Hematopoietic multipotent progenitor cell treated with erythropoietin and hydrocortisone succinate and interleukin-3 and kit ligand, for 6 days (in vitro differentiated cells): Measurements from ENCODE around the gene PCDHGB4.
"Not testable (repeated sequence)": the region's sequence is repeated elsewhere in the genome, so short reads cannot be mapped to it uniquely, and the experiment has no call there.

Experiments
- DNase-seq: peaks from one replicate; pipeline ENCODE4 v3.0.0-alpha.2; 2015

The PCDHGB4 gene

DNA sequence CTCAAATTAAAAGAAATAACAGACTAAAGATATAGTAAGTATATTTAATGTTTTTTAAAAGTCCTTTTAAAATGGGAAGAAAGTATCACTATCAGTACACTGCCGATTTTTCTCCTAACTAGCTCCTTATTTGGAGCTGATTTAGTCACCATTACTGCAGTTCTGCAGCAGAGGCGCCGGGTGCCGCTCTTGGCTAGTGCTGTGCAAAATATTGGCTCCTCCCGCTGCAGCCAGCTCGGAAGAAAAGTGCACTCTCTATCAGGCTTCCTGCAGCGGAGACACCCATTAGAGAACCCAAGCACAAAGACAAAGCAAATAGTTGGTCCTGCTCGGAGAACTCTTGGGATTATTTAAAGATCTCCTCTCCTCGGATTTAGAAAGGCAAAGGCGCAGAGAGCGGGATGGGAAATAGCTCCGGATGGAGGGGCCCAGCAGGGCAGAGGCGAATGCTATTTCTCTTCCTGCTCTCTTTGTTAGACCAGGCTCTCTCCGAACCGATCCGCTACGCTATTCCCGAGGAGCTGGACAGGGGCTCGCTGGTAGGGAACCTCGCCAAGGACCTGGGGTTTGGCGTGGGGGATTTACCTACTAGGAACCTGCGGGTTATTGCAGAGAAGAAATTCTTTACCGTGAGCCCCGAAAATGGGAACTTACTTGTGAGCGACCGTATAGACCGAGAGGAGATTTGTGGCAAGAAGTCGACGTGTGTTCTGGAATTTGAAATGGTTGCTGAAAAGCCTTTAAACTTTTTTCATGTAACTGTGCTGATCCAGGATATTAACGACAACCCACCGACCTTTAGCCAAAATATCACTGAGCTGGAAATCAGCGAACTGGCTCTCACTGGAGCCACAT lies 17.3 kb upstream of the PCDHGB4 start, which contains the start of gene PCDHGB3:
TSS of gene PCDHGB3 (plus strand) at position 249 of the 855 bp plus-strand sequence. CDS start at position 402, 153 bp downstream.
- peak; percentile 35 for DNase-seq

DNA sequence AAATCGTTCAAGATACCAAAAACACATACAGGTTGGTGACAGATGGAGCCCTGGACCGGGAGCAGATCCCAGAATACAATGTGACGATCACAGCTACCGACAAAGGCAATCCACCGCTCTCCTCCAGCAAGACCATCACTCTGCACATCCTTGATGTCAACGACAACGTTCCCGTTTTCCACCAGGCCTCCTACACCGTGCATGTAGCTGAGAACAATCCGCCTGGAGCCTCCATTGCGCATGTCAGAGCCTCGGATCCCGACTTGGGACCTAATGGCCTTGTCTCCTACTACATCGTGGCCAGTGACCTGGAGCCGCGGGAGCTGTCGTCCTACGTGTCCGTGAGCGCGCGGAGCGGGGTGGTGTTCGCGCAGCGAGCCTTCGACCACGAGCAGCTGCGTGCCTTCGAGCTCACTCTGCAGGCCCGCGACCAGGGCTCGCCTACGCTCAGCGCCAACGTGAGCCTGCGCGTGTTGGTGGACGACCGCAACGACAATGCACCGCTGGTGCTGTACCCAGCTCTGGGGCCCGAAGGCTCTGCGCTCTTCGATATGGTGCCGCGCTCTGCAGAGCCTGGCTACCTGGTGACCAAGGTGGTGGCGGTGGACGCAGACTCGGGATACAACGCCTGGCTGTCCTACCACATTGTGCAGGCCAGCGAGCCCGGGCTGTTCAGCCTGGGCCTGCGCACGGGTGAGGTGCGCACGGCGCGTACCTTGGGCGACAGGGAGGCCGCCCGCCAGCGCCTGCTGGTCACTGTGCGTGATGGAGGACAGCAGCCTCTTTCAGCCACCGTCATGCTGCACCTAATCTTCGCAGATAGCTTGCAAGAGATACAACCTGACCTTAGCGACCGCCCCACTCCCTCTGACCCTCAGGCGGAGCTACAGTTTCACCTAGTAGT lies 15.7 kb upstream of the PCDHGB4 start:
- DNase-seq: no peak

DNA sequence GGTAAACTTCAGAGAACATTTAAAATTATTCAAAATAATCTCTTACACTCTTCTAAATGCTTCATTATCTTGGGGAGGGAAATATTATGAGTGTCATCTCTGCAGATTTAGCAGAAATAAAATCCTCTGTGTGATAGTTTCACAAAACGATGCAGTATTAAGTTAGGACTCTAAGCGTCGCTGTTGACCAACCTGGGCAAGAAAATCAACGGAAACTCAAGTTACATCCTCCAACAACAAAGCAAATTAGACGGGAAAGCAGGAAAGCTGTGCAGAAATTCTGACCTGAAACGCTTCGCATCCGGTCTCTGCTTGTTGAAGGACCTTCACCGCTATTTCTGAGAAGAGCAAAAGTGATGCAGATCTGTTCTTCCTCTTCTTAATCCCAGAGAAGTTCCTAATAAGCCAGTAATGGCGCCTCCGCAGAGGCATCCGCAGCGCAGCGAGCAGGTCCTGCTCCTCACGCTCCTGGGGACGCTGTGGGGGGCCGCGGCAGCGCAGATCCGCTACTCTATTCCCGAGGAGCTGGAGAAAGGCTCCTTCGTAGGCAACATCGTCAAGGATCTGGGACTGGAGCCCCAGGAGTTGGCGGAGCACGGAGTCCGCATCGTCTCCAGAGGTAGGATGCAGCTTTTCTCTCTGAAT lies 13.7 kb upstream of the PCDHGB4 start, which contains the start of gene PCDHGA6:
TSS of gene PCDHGA6 (plus strand) at position 219 of the 645 bp plus-strand sequence. CDS start at position 412, 193 bp downstream.
- no peak for DNase-seq

DNA sequence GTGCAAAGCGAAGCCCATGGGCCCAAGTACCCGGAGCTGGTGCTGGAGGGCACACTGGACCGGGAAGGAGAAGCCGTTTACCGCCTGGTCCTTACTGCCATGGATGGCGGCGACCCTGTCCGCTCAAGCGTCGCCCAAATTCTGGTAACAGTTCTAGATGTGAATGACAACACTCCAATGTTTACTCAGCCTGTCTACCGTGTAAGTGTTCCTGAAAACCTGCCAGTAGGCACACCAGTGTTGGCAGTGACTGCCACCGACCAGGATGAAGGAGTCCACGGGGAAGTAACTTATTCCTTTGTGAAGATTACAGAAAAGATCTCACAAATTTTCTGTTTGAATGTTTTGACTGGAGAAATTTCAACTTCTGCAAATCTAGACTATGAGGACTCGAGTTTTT lies 12.9 kb upstream of the PCDHGB4 start:
- no peak for DNase-seq

DNA sequence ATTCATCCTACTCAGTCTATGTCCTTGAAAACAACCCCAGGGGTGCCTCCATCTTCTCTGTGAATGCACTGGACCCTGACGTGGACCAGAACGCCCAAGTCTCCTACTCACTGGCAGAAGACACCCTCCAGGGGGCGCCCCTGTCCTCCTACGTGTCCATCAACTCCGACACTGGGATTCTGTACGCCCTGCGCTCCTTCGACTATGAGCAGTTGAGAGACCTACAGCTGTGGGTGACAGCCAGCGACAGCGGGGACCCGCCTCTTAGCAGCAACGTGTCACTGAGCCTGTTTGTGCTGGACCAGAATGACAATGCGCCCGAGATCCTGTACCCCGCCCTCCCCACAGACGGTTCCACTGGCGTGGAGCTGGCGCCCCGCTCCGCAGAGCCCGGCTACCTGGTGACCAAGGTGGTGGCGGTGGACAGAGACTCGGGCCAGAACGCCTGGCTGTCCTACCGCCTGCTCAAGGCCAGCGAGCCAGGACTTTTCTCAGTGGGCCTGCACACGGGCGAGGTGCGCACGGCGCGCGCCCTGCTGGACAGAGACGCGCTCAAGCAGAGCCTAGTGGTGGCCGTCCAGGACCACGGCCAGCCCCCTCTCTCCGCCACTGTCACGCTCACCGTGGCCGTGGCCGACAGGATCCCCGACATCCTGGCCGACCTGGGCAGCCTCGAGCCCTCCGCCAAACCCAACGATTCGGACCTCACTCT lies 11.9 kb upstream of the PCDHGB4 start:
- not testable (repeated sequence) for DNase-seq

DNA sequence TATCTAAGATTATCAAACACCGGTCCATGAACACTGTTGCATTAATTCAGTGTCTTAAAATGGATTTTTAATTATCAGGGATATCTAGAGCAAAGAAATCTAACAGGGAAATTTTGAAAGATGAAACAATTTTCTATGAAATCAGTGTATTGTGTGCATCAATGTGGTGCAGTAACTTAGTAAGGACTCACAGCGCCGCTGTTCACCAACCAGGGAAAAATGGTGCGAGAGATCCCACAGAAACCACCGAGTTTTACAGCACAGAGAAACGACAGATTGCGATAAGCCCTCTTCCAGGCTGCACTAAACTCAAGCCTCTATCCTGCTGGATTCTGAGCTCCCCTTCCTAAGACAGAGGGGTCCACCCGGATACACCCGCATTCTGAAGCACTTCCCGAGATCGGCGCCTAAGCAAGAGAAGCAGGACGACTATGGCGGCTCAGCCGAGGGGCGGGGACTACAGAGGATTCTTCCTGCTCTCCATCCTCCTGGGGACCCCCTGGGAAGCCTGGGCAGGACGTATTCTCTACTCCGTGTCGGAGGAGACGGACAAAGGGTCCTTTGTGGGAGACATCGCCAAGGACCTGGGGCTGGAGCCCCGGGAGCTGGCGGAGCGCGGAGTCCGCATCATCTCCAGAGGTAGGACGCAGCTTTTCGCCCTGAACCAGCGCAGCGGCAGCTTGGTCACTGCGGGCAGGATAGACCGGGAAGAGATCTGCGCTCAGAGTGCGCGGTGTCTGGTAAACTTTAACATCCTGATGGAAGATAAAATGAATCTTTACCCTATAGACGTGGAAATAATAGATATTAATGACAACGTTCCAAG lies 4.8 kb upstream of the PCDHGB4 start, which contains the start of gene PCDHGA7:
TSS of gene PCDHGA7 (plus strand) at position 274 of the 826 bp plus-strand sequence. CDS start at position 432, 158 bp downstream.
- DNase-seq: peak; percentile 12

DNA sequence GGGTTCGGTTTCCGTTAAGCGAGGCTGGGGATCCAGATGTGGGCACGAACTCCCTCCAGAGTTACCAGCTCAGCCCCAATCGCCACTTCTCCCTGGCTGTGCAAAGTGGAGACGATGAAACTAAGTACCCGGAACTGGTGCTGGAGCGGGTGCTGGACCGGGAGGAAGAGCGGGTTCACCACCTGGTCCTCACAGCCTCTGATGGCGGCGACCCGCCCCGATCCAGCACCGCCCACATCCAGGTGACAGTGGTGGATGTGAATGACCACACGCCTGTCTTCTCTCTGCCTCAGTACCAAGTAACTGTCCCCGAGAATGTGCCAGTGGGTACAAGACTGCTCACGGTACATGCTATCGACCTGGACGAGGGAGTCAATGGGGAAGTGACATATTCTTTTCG lies 4.2 kb upstream of the PCDHGB4 start:
- no peak for DNase-seq

DNA sequence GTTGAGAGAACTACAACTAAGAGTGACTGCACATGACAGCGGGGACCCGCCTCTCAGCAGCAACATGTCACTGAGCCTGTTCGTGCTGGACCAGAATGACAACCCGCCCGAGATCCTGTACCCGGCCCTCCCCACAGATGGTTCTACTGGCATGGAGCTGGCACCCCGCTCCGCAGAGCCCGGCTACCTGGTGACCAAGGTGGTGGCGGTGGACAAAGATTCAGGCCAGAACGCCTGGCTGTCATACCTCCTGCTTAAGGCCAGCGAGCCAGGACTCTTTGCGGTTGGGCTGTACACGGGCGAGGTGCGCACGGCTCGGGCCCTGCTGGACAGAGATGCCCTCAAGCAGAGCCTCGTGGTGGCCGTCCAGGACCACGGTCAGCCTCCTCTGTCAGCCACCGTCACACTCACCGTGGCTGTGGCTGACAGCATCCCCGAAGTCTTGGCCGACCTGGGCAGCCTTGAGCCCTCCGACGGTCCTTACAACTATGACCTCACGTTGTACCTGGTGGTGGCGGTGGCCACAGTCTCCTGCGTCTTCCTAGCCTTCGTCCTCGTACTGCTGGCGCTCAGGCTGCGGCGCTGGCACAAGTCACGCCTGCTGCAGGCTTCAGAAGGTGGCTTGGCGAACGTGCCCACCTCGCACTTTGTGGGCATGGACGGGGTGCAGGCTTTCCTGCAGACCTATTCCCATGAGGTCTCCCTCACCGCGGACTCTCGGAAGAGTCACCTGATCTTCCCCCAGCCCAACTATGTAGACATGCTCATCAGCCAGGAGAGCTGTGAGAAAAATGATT lies 2.8 kb upstream of the PCDHGB4 start:
- no peak for DNase-seq

DNA sequence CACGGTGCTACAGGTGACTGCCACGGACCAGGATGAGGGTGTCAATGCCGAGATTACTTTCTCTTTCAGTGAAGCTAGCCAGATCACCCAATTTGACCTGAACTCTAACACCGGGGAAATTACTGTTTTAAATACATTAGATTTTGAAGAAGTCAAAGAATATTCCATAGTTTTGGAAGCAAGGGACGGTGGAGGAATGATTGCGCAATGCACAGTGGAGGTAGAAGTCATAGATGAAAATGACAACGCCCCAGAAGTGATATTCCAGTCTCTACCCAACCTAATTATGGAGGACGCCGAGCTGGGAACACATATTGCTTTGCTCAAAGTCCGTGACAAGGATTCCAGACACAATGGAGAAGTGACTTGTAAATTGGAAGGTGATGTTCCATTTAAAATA lies 1.2 kb downstream of the PCDHGB4 start:
- DNase-seq: no peak

DNA sequence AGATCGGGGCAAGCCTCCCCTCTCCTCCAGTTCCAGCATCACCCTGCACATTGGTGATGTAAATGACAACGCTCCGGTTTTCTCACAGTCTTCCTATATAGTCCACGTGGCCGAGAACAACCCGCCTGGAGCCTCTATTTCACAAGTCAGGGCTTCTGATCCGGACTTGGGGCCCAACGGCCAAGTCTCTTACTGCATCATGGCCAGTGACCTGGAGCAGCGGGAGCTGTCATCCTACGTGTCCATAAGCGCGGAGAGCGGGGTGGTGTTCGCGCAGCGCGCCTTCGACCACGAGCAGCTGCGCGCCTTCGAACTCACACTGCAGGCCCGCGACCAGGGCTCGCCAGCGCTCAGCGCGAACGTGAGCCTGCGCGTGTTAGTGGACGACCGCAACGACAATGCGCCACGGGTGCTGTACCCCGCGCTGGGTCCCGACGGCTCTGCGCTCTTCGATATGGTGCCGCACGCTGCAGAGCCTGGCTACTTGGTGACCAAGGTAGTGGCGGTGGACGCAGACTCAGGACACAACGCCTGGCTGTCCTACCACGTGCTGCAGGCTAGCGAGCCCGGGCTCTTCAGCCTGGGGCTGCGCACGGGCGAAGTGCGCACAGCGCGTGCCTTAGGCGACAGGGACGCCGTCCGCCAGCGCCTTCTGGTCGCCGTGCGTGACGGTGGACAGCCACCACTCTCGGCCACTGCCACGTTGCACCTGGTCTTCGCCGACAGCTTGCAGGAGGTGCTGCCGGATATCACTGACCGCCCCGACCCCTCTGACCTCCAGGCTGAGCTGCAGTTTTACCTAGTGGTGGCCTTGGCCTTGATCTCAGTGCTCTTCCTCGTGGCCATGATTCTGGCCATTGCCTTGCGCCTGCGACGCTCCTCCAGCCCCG lies 1.9 kb downstream of the PCDHGB4 start:
- no peak for DNase-seq

DNA sequence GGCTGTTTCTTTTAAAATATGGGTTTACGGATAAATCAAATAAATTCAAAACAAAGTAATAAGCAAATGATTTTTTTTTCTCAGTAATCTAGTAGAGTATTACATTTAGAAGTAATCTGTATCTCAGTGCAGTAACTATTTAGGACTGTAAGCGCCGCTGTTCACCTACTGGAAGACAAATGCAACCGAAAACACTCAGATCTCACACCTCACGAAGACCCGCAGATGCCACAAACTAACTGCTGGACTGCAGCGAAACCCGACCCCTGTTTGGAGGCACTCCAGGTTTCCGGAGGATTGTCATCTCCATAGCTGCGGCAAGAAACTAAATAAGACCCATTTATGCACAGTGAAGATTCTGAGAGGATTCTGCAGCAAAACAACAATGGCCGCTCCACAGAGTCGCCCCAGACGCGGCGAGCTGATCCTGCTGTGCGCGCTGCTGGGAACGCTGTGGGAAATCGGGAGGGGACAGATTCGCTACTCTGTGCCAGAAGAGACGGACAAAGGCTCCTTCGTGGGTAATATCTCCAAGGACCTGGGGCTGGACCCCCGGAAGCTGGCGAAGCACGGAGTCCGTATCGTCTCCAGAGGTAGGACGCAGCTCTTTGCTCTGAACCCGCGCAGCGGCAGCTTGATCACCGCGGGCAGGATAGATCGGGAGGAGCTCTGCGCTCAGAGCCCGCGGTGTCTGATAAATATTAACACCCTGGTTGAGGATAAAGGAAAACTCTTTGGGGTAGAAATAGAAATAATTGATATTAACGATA lies 5.1 kb downstream of the PCDHGB4 start, which contains the start of gene PCDHGA8:
TSS of gene PCDHGA8 (plus strand) at position 205 of the 770 bp plus-strand sequence. CDS start at position 386, 181 bp downstream.
- no peak for DNase-seq

DNA sequence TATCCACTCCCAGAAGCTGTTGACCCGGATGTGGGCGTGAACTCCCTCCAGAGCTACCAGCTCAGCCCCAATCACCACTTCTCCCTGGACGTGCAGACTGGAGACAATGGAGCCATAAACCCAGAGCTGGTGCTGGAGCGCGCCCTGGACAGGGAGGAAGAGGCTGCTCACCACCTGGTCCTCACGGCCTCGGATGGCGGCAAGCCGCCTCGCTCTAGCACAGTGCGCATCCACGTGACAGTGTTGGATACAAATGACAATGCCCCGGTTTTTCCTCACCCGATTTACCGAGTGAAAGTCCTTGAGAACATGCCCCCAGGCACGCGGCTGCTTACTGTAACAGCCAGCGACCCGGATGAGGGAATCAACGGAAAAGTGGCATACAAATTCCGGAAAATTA lies 5.8 kb downstream of the PCDHGB4 start:
- DNase-seq: no peak

DNA sequence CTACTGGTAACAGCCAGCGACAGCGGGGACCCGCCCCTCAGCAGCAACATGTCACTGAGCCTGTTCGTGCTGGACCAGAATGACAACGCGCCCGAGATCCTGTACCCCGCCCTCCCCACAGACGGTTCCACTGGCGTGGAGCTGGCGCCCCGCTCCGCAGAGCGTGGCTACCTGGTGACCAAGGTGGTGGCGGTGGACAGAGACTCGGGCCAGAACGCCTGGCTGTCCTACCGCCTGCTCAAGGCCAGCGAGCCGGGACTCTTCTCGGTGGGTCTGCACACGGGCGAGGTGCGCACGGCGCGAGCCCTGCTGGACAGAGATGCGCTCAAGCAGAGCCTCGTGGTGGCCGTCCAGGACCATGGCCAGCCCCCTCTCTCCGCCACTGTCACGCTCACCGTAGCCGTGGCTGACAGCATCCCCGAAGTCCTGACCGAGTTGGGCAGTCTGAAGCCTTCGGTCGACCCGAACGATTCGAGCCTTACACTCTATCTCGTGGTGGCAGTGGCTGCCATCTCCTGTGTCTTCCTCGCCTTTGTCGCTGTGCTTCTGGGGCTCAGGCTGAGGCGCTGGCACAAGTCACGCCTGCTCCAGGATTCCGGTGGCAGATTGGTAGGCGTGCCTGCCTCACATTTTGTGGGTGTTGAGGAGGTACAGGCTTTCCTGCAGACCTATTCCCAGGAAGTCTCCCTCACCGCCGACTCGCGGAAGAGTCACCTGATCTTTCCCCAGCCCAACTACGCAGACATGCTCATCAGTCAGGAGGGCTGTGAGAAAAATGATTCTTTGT lies 7.1 kb downstream of the PCDHGB4 start:
- not testable (repeated sequence) for DNase-seq

DNA sequence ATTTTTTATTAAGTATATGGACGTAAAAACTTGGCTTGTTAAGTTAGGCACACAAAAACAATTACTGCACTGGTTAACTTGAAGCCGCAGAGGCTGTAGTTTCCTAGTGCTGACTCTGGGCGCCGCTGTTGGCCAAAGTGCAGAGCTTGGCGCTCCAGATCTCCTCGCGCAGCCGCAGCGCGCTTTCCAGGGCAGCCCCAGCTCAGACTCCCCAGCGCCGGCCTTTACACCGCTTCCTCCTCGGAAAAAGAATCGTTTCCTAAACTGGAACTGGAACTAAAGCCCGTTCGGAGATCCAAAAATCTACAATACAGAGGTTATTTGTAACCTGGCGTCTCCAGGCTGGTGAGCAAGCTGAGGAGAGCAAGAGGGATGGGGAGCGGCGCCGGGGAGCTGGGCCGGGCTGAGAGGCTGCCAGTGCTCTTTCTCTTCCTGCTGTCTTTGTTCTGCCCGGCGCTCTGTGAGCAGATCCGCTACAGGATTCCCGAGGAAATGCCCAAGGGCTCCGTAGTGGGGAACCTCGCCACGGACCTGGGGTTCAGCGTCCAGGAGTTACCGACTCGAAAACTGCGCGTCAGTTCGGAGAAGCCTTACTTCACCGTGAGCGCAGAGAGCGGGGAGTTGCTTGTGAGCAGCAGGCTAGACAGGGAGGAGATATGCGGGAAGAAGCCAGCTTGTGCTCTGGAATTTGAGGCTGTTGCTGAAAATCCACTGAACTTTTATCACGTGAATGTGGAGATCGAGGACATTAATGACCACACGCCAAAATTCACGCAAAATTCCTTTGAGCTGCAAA lies 10.5 kb downstream of the PCDHGB4 start, which contains the start of gene PCDHGB5:
TSS of gene PCDHGB5 (plus strand) at position 192 of the 796 bp plus-strand sequence. CDS start at position 373, 181 bp downstream.
- peak; percentile 42 for DNase-seq

DNA sequence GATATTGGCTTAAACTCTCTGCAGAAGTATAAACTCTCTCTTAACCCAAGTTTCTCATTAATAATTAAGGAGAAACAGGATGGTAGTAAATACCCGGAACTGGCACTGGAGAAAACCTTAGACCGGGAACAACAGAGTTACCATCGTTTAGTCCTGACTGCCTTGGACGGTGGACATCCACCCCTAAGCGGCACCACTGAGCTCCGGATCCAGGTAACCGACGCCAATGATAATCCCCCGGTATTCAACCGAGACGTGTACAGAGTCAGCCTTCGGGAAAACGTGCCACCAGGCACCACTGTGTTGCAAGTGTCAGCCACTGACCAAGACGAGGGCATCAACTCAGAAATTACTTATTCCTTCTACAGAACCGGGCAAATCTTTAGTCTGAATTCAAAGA lies 11.1 kb downstream of the PCDHGB4 start:
- DNase-seq: no peak

DNA sequence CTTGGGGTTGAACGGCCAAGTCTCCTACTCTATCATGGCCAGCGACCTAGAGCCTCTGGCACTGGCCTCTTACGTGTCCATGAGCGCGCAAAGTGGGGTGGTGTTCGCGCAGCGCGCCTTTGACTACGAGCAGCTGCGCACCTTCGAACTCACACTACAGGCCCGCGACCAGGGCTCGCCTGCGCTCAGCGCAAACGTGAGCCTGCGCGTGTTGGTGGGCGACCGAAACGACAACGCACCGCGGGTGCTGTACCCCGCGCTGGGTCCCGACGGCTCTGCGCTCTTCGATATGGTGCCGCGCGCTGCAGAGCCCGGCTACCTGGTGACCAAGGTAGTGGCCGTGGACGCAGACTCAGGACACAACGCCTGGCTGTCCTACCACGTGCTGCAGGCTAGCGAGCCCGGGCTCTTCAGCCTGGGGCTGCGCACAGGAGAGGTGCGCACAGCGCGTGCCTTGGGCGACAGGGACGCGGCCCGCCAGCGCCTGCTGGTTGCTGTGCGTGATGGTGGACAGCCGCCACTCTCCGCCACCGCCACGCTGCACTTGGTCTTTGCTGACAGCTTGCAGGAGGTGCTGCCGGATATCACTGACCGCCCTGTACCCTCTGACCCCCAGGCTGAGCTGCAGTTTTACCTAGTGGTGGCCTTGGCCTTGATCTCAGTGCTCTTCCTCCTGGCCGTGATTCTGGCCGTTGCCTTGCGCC lies 12.2 kb downstream of the PCDHGB4 start:
- DNase-seq: no peak
